ENCODE results near the gene LGALS4. TPM values are rescaled to one million over a fixed set of nuclear protein-coding genes. Genes with fewer than 3 reads are reported as not detected.
A peak's percentile ranks its signal among the peaks of the same experiment; 100 is the strongest.

Gene LGALS4
- total and polyA plus RNA-seq, 9 of the 15 experiments (the other 6 are each of a cell fraction or from before 2014, with no cell fraction given) = 0.08 to 1.1 (median 0.30) TPM; not detected in 3

DNA sequence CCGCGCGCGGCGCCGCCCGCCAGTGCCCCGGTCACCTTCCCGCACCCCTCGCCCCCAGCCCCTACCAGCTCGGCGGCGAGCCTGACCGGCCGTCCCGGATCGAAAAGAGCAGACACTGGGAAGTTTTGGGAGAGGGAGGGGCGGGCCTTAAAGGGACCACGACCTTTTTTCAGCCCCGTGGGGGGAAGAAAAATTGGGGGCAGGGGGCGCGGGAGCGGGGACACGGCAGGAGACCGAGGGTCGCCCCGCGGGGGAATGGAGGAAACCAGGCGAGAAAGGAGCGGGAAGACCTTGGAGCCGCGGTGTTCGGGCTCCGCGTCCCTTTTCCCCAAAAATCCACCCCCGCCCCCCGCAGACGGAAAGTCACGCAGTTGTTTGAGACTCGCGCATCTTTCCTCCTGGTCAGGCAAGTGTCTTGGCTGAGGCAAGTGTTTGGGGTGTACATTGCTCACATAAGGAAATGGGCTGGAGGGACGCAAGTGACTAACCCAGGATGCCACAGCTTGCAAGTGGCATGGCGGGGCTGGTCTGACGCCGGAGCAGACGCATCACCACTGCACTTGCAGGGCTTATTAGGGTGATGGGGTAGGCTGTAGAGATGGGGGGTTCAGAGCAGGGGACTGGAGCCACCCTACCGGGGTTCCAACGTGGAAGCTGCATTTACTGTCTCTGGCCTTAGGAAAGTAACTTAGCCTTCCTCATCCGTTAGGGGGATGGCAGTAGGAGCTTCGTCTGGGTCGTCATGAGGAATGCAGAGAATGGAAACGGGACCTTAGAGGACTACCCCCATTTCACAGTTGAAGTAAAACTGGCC lies 39.7 kb upstream of the LGALS4 start (continued):
- TF ChIP-seq, protein P1, sequence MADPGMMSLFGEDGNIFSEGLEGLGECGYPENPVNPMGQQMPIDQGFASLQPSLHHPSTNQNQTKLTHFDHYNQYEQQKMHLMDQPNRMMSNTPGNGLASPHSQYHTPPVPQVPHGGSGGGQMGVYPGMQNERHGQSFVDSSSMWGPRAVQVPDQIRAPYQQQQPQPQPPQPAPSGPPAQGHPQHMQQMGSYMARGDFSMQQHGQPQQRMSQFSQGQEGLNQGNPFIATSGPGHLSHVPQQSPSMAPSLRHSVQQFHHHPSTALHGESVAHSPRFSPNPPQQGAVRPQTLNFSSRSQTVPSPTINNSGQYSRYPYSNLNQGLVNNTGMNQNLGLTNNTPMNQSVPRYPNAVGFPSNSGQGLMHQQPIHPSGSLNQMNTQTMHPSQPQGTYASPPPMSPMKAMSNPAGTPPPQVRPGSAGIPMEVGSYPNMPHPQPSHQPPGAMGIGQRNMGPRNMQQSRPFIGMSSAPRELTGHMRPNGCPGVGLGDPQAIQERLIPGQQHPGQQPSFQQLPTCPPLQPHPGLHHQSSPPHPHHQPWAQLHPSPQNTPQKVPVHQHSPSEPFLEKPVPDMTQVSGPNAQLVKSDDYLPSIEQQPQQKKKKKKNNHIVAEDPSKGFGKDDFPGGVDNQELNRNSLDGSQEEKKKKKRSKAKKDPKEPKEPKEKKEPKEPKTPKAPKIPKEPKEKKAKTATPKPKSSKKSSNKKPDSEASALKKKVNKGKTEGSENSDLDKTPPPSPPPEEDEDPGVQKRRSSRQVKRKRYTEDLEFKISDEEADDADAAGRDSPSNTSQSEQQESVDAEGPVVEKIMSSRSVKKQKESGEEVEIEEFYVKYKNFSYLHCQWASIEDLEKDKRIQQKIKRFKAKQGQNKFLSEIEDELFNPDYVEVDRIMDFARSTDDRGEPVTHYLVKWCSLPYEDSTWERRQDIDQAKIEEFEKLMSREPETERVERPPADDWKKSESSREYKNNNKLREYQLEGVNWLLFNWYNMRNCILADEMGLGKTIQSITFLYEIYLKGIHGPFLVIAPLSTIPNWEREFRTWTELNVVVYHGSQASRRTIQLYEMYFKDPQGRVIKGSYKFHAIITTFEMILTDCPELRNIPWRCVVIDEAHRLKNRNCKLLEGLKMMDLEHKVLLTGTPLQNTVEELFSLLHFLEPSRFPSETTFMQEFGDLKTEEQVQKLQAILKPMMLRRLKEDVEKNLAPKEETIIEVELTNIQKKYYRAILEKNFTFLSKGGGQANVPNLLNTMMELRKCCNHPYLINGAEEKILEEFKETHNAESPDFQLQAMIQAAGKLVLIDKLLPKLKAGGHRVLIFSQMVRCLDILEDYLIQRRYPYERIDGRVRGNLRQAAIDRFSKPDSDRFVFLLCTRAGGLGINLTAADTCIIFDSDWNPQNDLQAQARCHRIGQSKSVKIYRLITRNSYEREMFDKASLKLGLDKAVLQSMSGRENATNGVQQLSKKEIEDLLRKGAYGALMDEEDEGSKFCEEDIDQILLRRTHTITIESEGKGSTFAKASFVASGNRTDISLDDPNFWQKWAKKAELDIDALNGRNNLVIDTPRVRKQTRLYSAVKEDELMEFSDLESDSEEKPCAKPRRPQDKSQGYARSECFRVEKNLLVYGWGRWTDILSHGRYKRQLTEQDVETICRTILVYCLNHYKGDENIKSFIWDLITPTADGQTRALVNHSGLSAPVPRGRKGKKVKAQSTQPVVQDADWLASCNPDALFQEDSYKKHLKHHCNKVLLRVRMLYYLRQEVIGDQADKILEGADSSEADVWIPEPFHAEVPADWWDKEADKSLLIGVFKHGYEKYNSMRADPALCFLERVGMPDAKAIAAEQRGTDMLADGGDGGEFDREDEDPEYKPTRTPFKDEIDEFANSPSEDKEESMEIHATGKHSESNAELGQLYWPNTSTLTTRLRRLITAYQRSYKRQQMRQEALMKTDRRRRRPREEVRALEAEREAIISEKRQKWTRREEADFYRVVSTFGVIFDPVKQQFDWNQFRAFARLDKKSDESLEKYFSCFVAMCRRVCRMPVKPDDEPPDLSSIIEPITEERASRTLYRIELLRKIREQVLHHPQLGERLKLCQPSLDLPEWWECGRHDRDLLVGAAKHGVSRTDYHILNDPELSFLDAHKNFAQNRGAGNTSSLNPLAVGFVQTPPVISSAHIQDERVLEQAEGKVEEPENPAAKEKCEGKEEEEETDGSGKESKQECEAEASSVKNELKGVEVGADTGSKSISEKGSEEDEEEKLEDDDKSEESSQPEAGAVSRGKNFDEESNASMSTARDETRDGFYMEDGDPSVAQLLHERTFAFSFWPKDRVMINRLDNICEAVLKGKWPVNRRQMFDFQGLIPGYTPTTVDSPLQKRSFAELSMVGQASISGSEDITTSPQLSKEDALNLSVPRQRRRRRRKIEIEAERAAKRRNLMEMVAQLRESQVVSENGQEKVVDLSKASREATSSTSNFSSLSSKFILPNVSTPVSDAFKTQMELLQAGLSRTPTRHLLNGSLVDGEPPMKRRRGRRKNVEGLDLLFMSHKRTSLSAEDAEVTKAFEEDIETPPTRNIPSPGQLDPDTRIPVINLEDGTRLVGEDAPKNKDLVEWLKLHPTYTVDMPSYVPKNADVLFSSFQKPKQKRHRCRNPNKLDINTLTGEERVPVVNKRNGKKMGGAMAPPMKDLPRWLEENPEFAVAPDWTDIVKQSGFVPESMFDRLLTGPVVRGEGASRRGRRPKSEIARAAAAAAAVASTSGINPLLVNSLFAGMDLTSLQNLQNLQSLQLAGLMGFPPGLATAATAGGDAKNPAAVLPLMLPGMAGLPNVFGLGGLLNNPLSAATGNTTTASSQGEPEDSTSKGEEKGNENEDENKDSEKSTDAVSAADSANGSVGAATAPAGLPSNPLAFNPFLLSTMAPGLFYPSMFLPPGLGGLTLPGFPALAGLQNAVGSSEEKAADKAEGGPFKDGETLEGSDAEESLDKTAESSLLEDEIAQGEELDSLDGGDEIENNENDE (IDR thresholded peaks at IDR 0.05; ENCODE audit: low read depth, low read length) = no peak
- TF ChIP-seq GATA2 (CRISPR knock-in tag; IDR thresholded peaks at IDR 0.05) (no peak), ZNF75A (CRISPR knock-in tag; IDR thresholded peaks at IDR 0.05) (no peak), PCBP1 (IDR thresholded peaks at IDR 0.05; ENCODE audit: low read depth, low read length, poor library complexity, severe bottlenecking) (no peak), PYGO2 (tag; IDR thresholded peaks at IDR 0.05) (no peak), YY1 (IDR thresholded peaks at IDR 0.05; ENCODE audit: borderline replicate concordance in 1 of 3, control insufficient read depth in 1 of 3, extremely low read depth in 1 of 3, insufficient read depth in 3 of 3, insufficient read length in 1 of 3, insufficient replicate concordance in 2 of 3, low read depth in 1 of 3, low read length in 2 of 3) (peak in 1 of 3 experiments; percentile 35), TBP (optimal IDR thresholded peaks at IDR 0.05; ENCODE audit: low read depth, low read length) (no peak), NRF1 (conservative IDR thresholded peaks at IDR 0.05 in 1 of 2, IDR thresholded peaks at IDR 0.05 in 1 of 2) (peak; percentile 71 to 77), MAFG (tag; conservative IDR thresholded peaks at IDR 0.05) (no peak)
- TF ChIP-seq, protein P2, sequence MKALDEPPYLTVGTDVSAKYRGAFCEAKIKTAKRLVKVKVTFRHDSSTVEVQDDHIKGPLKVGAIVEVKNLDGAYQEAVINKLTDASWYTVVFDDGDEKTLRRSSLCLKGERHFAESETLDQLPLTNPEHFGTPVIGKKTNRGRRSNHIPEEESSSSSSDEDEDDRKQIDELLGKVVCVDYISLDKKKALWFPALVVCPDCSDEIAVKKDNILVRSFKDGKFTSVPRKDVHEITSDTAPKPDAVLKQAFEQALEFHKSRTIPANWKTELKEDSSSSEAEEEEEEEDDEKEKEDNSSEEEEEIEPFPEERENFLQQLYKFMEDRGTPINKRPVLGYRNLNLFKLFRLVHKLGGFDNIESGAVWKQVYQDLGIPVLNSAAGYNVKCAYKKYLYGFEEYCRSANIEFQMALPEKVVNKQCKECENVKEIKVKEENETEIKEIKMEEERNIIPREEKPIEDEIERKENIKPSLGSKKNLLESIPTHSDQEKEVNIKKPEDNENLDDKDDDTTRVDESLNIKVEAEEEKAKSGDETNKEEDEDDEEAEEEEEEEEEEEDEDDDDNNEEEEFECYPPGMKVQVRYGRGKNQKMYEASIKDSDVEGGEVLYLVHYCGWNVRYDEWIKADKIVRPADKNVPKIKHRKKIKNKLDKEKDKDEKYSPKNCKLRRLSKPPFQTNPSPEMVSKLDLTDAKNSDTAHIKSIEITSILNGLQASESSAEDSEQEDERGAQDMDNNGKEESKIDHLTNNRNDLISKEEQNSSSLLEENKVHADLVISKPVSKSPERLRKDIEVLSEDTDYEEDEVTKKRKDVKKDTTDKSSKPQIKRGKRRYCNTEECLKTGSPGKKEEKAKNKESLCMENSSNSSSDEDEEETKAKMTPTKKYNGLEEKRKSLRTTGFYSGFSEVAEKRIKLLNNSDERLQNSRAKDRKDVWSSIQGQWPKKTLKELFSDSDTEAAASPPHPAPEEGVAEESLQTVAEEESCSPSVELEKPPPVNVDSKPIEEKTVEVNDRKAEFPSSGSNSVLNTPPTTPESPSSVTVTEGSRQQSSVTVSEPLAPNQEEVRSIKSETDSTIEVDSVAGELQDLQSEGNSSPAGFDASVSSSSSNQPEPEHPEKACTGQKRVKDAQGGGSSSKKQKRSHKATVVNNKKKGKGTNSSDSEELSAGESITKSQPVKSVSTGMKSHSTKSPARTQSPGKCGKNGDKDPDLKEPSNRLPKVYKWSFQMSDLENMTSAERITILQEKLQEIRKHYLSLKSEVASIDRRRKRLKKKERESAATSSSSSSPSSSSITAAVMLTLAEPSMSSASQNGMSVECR (CRISPR knock-in tag; IDR thresholded peaks at IDR 0.05) = no peak
